ENCODE results near the gene TBKBP1.
"Not testable (repeated sequence)": the region's sequence is repeated elsewhere in the genome, so short reads cannot be mapped to it uniquely, and the experiment has no call there.

TBKBP1 gene

DNA sequence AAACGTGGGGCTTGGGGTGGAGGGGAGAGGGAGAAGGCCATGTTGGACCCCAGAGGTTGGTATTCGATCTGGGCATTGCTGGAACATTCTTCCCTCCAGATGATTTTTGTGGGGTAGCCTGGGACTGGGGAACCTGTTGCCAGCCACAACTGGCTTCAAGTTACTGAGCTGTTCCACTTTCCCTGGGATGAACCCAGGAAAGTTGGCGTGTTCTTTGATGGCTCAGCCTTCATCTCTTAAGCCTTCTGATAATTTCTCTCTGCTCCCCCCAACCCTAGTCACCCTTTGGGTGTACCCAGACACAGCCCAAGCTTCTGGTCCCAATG, 41.1 kb downstream of the TBKBP1 start:
- ChIA-PET CTCF (interaction anchor here (2.5 kb wide), 1 partner anchor 11 kb away, joined by 7 read pairs; no protein-coding TSS in a partner anchor), POLR2A (no interaction called here)
- H3K4me3 ChIP-seq (ENCODE audit: low read depth, low read length), result no peak overlapping the region
- TF ChIP-seq, protein P1, sequence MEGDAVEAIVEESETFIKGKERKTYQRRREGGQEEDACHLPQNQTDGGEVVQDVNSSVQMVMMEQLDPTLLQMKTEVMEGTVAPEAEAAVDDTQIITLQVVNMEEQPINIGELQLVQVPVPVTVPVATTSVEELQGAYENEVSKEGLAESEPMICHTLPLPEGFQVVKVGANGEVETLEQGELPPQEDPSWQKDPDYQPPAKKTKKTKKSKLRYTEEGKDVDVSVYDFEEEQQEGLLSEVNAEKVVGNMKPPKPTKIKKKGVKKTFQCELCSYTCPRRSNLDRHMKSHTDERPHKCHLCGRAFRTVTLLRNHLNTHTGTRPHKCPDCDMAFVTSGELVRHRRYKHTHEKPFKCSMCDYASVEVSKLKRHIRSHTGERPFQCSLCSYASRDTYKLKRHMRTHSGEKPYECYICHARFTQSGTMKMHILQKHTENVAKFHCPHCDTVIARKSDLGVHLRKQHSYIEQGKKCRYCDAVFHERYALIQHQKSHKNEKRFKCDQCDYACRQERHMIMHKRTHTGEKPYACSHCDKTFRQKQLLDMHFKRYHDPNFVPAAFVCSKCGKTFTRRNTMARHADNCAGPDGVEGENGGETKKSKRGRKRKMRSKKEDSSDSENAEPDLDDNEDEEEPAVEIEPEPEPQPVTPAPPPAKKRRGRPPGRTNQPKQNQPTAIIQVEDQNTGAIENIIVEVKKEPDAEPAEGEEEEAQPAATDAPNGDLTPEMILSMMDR (IDR thresholded peaks at IDR 0.05; ENCODE audit: insufficient read depth, low read length, missing control alignments), result no peak
- DNase-seq (ENCODE audit: low read depth, low spot score), result no peak

DNA sequence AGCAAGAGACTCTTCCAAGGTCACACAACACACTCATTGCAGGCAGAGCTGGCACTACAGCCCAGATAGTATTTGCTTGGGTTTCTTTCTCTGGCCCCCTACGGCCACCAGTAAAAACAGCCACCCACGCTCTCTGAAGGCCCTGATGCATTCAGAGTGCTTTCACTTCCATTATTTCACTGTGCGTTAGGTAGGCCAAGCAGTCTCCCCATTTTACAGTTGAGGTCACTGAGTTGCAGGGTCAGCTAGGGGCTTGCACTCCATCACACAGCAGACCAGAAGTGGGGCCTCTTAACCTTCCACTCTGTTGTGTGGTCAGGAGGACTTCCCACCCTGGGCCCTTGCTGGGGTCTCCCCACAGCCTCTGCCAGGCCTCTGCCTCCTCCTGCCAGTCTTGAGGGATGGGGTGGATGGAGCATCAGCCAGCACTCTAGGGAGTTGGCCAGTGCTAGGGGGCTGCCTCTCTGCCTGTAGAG, 41.6 kb downstream of the TBKBP1 start:
- no peak overlapping the region for H3K4me3 ChIP-seq (ENCODE audit: low read depth, low read length)
- TF ChIP-seq, protein P1 (IDR thresholded peaks at IDR 0.05; ENCODE audit: insufficient read depth, low read length, missing control alignments), result no peak
- ChIA-PET POLR2A (no interaction called here), CTCF (no interaction called here)
- DNase-seq (ENCODE audit: low read depth, low spot score), result no peak

DNA sequence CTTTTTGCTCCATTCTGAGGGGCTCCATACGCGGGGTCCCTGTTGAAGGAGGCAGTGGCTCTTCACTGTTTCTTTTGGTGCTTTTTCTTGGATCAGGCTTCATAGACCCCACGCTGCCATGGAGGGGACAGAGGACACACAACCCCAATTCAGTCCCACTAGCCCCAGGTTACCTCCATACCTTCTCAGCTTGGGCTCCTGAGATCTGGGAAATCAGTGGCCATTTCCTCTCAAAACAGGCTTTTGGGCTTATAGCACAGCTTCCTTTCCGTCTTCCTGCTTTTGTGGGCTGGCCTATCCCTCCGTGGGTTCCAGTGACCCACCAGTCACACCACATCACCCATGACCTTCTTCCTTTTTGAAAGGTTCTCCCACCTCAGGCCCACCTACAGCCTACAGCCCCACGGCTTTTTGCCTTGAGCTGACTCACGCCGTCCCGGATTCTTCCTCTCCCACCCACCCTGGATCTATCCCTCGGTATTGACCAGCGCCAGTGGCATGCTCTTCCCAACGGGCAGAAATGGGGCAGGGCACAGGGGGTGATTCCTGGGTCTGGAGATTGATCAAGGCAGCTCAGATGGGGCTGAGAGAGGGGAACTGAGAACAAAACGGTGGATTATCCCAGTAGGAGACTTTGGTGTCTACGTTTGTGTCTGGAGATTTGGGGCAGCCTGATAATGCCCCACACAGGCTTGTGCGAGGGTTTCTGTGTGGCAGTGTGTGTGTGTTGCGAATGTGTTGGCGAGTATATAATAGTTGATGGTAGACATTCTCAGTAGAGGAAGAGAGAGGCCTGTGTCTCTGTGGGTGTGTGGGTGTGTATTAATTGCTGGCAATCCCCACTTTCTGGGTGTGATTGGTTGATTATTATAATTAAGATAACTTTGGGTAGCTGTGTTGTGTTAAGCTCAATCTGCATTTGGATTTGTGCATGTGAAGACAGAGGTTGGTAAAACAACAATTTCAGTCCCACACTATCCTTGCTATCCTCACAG, 42.8 kb downstream of the TBKBP1 start:
- no peak for DNase-seq (ENCODE audit: low read depth, low spot score)
- CTCF ChIA-PET, result interaction anchor here (0.7 to 0.9 kb wide), 2 partner anchors 11 to 42 kb away, joined by 3 read pairs; no protein-coding TSS in a partner anchor
- TF ChIP-seq, protein P1 (IDR thresholded peaks at IDR 0.05; ENCODE audit: insufficient read depth, low read length, missing control alignments), result no peak
- no peak overlapping the region for H3K4me3 ChIP-seq (ENCODE audit: low read depth, low read length)
- POLR2A ChIA-PET, result no interaction called here

DNA sequence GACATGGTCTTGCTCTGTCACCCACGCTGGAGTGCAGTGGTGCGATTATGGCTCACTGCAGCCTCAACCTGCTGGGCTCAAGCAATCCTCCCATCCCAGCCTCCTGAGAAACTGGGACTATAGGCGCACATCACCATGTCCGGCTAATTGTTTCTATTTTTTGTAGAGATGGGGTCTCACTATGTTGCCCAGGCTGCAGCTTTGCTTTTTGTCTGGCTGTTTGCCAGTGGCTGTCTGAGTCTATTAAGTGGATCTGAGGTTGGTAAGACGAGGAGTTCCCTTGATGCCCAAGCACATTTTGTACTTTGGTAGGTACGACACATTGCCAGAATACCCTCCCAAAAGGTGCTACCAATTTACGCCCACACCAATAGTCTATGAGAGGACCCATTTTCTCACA, 44.2 kb downstream of the TBKBP1 start:
- DNase-seq (ENCODE audit: low read depth, low spot score), result no peak
- ChIA-PET CTCF (interaction anchor here (0.9 kb wide), 1 partner anchor 44 kb away, joined by 3 read pairs; no protein-coding TSS in a partner anchor), POLR2A (no interaction called here)
- TF ChIP-seq, protein P1 (IDR thresholded peaks at IDR 0.05; ENCODE audit: insufficient read depth, low read length, missing control alignments), result no peak
- no peak overlapping the region for H3K4me3 ChIP-seq (ENCODE audit: low read depth, low read length)

DNA sequence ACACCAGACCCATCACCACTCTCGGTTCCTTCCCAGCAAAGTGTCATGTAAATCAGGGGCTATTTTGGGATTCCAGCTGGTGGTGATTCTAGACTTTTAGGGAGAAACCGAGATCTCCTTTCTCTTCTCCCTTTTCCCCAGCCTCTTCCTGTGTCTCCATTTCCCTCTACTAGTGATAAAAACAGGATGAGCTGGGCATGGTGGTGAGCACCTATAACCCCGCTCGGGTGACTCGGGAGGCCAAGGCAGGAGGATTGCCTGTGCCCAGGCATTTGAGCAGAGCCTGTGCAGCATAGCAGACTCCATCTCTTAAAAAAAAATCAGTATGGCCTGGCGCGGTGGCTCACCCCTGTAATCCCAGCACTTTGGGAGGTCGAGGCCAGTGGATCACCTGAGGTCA, 45.2 kb downstream of the TBKBP1 start:
- DNase-seq (ENCODE audit: low read depth, low spot score), result no peak
- ChIA-PET CTCF (no interaction called here), POLR2A (no interaction called here)
- TF ChIP-seq, protein P1 (IDR thresholded peaks at IDR 0.05; ENCODE audit: insufficient read depth, low read length, missing control alignments), result no peak
- no peak overlapping the region for H3K4me3 ChIP-seq (ENCODE audit: low read depth, low read length)

DNA sequence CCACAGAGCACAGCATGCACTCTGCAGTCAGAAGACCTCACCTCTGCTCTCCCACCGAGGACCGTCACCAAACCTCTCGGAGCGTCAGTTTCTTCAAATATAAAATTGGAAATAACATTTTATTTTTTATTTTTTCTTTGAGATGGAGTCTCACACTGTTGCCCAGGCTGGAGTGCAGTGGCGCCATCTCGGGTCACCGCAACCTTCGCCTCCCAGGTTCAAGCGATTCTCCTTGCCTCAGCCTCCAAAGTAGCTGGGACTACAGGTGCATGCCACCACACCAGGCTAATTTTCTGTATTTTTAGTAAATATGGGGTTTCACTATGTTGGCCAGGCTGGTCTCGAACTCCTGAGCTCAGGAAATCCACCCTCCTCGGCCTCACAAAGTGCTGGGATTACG, 46.0 kb downstream of the TBKBP1 start:
- POLR2A ChIA-PET; DNase-seq (ENCODE audit: low read depth, low spot score); CTCF ChIA-PET: not testable (repeated sequence)

More for the DNA sequence above, 46.0 kb downstream of the TBKBP1 start:
- H3K4me3 ChIP-seq (ENCODE audit: low read depth, low read length), result not testable (repeated sequence)

All from AG04449 (cell line).